DND-41 (cell line): Measurements from ENCODE around the gene COA8.

Experiments
- EZH2 ChIP-seq: IDR thresholded peaks from 3 replicates; pipeline ENCODE4 v1.6.1; 2012; ENCODE audit warnings: borderline replicate concordance, low read depth, mild to moderate bottlenecking, moderate library complexity, low read length, inconsistent platforms; ENCODE audit not compliant: severe bottlenecking
- TF ChIP-seq, protein P1 (sequence below): IDR thresholded peaks from 2 replicates; pipeline ENCODE4 v1.5.1; 2012; ENCODE audit warnings: borderline replicate concordance, low read length, moderate library complexity, mild to moderate bottlenecking; ENCODE audit not compliant: poor library complexity, severe bottlenecking; ENCODE audit errors: extremely low read depth

DNA sequence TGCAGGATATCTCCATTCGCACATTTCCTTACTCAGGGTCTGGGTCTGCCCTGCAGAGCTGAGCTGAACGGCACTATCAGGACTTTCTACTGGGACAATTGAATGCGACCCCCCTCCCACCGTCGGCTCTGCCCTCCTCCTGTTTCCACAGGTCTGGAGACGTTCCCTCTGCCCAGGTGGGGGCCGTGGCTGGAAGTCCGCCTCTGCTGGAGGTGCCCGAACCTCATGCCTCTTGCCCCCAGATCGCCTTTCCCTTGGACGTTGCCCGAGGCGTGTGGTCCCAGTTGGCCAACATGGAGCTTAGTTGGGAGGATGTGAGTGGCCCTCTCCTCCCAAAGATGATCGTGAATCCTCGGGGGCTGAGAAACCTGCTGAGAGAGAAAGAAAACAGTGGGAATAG, 45.1 kb downstream of the COA8 start:
- TF ChIP-seq, protein P1, sequence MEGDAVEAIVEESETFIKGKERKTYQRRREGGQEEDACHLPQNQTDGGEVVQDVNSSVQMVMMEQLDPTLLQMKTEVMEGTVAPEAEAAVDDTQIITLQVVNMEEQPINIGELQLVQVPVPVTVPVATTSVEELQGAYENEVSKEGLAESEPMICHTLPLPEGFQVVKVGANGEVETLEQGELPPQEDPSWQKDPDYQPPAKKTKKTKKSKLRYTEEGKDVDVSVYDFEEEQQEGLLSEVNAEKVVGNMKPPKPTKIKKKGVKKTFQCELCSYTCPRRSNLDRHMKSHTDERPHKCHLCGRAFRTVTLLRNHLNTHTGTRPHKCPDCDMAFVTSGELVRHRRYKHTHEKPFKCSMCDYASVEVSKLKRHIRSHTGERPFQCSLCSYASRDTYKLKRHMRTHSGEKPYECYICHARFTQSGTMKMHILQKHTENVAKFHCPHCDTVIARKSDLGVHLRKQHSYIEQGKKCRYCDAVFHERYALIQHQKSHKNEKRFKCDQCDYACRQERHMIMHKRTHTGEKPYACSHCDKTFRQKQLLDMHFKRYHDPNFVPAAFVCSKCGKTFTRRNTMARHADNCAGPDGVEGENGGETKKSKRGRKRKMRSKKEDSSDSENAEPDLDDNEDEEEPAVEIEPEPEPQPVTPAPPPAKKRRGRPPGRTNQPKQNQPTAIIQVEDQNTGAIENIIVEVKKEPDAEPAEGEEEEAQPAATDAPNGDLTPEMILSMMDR, result no peak
- TF ChIP-seq EZH2, result no peak
